Measurements from ENCODE around the gene PLIN3. TPM values are rescaled to one million over a fixed set of nuclear protein-coding genes. Genes with fewer than 3 reads are reported as not detected.
"Not testable (repeated sequence)": the region's sequence is repeated elsewhere in the genome, so short reads cannot be mapped to it uniquely, and the experiment has no call there.

Gene PLIN3
- total RNA-seq, 2 donors from 2014 or later: 56.6 to 88.6 TPM

- not testable (repeated sequence) for DNase-seq (ENCODE audit: low spot score)
- intact Hi-C loops (cut with DNase I): loop anchor here in 1 of 2 donors (10.0 kb wide), 1 partner anchor 58 kb away; no protein-coding TSS in a partner anchor
These were observed 11.0 kb downstream of the PLIN3 start for GRCh38 chr19:4856468-4856867.

GRCh38 chr19:4853506-4853905, 14.0 kb downstream of the PLIN3 start:
- not testable (repeated sequence) for DNase-seq (ENCODE audit: low spot score)
- intact Hi-C loops (cut with DNase I): loop anchor here (5.0 to 10.0 kb wide), 2 partner anchors 41 to 61 kb away; no protein-coding TSS in a partner anchor

GRCh38 chr19:4852484-4852883, 15.0 kb downstream of the PLIN3 start:
- intact Hi-C loops (cut with DNase I): loop anchor here (5.0 to 10.0 kb wide), 2 partner anchors 40 to 62 kb away; no protein-coding TSS in a partner anchor
- no peak for DNase-seq (ENCODE audit: low spot score)

DNA sequence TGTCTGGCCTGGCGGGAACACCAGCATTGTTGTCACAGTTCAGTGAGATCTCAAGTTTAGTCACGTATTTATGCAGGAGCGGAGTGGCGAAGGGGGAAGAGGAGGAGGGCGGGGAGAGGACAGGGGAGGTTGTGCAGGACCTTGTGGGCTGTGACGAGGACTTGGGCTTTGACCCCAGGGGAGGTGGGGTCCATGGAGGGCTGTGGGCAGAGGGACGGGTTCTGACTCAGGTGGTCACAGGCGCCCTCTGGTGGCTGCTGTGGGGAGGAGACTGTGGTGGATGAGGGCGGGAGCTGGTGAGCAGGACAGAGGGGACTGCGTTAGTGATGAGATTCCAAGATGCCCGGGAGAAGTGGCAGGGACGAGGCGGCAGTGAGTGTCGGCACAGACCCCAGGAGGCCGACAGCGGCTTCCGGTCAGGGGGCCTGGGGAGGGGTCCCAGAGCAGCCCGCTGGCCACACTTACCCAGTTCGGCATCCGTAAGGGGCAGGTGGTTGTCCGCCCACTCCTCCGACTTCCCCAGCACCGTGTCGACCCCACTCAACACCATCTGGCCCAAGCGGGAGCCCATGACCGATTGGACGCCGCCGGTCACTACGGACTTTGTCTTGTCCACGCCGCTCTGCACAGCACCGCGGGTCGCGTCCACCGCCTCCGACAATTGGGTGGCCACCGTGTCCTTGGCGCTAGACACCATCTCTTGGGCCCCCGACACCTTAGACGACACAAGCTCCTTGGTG, 15.7 kb downstream of the PLIN3 start:
- intact Hi-C loops (cut with DNase I): loop anchor here (5.0 to 10.0 kb wide), 2 partner anchors 39 to 63 kb away; no protein-coding TSS in a partner anchor
- DNase-seq (ENCODE audit: low spot score): peak; percentile 88

- intact Hi-C loops (cut with DNase I): no loop called here
- DNase-seq (ENCODE audit: low spot score): no peak
These were observed 18.4 kb downstream of the PLIN3 start for GRCh38 chr19:4849019-4849418.

DNA sequence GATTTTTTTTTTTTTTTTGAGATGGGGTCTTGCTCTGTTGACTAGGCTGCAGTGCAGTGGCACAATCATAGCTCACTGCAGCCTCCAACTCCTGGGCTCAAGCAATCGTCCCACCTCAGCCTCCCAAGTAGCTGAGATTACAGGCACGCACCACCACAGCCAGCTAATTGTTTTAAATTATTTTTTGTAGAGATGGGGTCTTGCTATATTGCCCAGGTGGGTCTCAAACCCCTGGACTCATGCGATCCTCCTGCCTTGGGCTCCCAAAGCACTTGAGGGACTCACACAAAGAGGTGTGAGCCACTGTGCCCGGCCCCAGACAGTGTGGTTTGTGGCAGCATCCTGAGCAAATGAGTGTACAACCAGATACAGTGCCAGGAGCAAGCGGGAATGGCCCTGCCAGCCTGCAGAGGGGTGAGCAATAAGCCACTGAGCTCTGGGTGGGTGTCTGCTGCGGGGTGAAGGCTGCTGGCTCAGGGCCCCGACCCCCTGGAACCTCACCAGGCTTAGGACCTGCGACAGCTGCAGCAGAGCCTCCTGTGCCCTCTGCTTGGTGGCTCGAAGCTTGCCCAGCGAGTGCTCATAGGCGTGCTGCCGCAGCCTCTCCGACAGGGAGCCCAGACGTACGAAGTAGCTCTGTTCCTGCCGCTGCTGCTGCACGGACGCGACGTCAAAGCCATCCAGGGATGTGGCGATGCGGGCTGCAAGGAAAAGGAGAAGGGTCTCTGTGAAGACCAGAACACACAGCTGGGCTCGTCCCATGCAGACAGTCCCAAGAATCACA, 20.1 kb downstream of the PLIN3 start:
- no peak for DNase-seq (ENCODE audit: low spot score)
- intact Hi-C loops (cut with DNase I): loop anchor here in 1 of 2 donors (1.0 kb wide), 1 partner anchor 38 kb away; no protein-coding TSS in a partner anchor

DNA sequence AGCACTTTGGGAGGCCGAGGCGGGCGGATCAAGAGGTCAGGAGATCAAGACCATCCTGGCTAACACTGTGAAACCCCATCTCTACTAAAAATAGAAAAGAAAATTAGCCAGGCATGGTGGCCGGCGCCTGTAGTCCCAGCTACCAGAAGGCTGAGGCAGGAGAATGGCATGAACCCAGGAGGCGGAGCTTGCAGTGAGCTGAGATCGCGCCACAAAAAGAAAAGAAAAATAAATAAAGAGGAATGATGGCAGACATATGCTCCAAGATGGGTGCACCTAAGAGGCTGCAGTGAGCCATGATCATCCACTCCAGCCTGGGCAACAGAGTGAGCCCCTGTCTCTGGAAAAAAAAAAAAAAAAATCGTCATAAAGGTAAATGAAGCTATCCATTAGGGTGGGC, 21.5 kb downstream of the PLIN3 start:
- intact Hi-C loops (cut with DNase I); DNase-seq (ENCODE audit: low spot score): not testable (repeated sequence)

DNA sequence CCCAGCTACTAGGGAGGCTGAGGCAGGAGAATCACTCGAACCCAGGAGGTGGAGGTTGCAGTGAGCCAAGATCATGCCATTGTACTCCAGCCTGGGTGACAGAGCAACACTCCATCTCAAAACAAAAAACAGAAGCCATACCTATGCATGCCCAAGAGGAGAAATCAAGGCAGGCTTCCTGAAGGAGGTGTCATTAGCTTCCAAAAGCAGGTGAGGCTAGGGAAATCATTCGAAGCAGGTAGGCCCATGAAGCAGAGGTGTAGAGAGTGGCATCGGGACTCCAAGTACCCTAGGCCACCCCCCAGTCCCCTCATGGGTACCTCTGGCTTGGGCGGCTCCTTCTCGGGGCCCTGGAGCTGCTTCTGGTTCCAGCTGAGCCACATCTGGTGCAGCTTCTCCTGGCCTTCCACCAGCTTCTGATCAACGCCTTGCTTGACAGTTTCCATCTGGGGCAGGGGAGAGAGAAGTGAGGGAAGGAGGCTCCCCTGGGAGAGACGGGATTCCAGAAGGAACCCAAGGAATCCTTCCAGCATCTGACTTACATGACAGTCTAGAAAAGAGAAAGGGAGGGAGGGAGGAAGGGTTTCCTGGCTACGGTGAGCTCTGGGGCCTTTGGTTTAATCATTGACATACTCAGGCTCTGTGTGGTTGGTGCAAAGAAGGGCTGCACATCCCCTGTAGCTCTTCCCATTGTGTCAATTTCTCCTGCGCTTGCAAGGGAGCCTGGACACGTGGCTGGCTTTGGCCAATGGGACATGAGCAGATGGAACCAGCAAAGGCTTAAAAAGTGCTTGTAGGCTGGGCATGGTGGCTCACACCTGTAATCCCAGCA, 22.9 kb downstream of the PLIN3 start:
- intact Hi-C loops (cut with DNase I): no loop called here
- no peak for DNase-seq (ENCODE audit: low spot score)

DNA sequence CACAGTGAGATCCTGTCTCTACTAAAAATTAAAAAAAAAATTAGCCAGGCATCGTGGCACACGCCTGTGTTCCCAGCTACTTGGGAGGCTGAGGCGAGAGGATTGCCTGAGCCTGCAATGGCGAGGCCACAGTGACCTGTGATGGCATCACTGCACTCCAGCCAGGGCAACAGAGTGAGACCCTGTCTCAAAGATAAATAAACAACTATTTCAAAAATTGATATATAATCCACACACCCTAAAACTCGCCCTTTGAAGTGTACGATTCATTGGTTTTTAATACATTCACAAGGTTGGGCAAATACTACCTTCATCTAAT, 23.9 kb downstream of the PLIN3 start:
- DNase-seq (ENCODE audit: low spot score): no peak
- intact Hi-C loops (cut with DNase I): no loop called here

DNA sequence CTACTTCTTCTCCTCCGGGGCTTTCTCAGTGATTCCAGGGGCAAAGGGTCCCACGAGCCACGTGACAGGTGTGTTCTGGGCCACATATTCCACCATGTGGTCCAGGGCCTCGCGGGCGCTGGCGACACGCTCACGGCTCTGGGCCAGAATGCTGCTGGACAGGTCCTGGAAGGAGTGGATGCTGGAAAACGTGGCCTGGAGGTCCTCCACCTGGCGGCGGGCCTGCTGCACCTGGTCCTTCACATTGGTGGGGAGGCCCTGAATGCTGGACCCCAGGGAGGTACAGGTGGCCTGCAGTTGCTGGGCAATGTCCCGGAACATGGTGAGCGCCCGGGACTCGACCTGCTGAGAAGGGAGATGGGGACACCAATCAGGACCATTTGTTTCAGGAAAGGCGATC, 28.3 kb downstream of the PLIN3 start:
- DNase-seq (ENCODE audit: low spot score): no peak
- intact Hi-C loops (cut with DNase I): no loop called here

DNA sequence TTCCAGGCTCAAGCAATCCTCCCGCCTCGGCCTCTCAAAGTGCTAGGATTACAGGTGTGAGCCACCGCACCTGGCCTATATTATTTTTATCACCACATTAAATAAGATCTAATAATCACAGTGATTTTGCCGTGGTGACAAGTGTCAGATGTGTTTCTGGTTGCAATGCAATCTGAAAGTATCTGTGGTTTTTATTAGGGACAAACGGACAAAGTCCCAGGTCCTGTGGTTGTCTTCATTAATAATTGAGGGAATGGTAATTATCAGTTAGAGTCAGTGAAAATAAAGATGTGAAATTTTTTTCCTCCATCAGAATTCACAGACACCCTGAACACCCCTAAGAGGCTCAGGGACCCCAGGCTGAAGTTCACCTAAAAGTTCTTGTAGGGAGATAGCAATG, 34.7 kb downstream of the PLIN3 start:
- no peak for DNase-seq (ENCODE audit: low spot score)
- intact Hi-C loops (cut with DNase I): no loop called here

DNA sequence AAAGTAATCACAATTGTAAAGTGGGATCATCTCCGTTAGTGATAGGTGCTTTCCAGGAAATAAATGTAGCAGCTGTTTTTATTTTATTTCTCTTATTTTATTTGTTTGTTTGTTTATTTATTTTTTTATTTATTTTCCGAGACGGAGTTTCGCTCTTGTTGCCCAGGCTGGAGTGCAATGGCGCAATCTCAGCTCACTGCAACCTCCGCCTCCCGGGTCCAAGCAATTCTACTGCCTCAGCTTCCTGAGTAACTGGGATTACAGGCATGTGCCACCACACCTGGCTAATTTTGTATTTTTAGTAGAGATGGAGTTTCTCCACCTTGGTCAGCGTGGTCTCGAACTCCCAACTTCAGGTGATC, 35.5 kb downstream of the PLIN3 start:
- intact Hi-C loops (cut with DNase I); DNase-seq (ENCODE audit: low spot score): not testable (repeated sequence)

- intact Hi-C loops (cut with DNase I): no loop called here
- peak; percentile 92 for DNase-seq (ENCODE audit: low spot score)
These were observed 36.0 kb downstream of the PLIN3 start, which contains the start of gene TICAM1 for GRCh38 chr19:4831304-4831978. Gene TICAM1, minus strand, starts transcription at chr19:4831712. Its CDS starts 13,335 bp downstream, at chr19:4818377.

DNA sequence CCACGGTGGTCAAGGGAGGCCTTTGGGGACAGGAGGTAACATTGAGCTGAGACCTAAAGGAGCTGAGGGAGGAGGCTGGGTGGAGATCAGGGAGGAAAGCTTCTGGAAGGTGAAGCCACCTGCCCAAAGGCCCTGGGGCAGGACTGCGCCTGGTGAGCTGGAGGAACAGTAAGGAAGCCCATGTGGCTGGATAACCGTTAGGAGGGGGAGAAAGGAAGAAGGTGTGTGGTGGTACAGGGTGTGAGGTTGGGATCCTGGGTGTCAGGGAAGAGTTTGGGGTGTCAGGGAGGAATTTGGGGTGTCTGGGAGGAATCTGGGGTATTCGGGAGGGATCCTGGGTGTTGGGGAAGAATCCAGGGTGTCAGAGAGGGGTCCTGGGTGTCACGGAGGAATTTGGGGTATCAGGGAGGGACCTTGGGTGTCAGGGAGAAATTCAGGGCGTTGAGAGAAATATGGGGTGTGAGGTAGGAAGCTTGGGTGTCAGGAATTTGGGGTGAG, 36.6 kb downstream of the PLIN3 start:
- intact Hi-C loops (cut with DNase I): no loop called here
- DNase-seq (ENCODE audit: low spot score): no peak

GRCh38 chr19:4830332-4830731, 37.1 kb downstream of the PLIN3 start:
- intact Hi-C loops (cut with DNase I): no loop called here
- no peak for DNase-seq (ENCODE audit: low spot score)

DNA sequence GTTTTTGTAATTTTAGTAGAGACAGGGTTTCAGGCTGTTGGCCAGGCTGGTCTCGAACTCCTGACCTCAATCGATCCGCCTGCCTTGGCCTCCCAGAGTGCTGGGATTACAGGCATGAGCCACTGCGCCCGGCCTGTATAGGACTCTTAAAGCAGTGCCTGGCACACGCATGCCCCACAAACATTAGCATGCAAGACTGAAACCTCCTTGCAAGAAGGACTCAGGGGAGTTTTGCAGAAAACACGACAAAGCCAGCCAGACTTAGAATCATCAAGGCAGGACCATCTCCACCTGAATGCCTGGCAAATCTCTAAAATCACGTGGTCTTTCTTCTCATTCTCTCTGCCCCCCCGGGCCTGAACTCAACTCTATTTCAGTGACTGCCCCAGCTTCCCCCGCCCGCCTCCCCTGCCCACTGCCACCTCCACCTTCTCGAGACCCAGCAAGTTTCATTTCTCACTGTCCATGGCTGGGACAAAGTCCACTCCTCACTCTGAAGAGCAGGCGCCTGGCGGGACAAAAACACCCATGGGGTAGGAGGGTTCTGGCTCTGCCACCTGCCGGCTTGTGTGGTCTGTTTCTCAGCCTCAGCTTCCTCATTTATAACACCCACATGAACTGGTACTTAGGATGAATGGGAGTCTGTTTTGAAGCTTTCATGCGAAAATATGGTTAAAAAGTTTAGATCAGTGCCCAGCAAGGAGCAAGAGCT, 38.3 kb downstream of the PLIN3 start:
- intact Hi-C loops (cut with DNase I): no loop called here
- DNase-seq (ENCODE audit: low spot score): no peak

- intact Hi-C loops (cut with DNase I): no loop called here
These were observed 43.9 kb downstream of the PLIN3 start for GRCh38 chr19:4823577-4823976.

GRCh38 chr19:4822354-4822753, 45.1 kb downstream of the PLIN3 start:
- DNase-seq (ENCODE audit: low spot score); intact Hi-C loops (cut with DNase I): not testable (repeated sequence)

More at GRCh38 chr19:4823577-4823976, 43.9 kb downstream of the PLIN3 start:
- no peak for DNase-seq (ENCODE audit: low spot score)

All from posterior vena cava (tissue), 2 donors.